Effector CD8-positive, alpha-beta T cell (primary cell): ENCODE data around the gene KPNA4.
"Not testable (repeated sequence)": the region's sequence is repeated elsewhere in the genome, so short reads cannot be mapped to it uniquely, and the experiment has no call there.

Experiments
- DNase-seq: peaks from one replicate; lab custom pipeline; 2025; lab: John Stamatoyannopoulos, UW
- total RNA-seq, 4 experiments: gene quantifications; one replicate each; lab custom pipeline; 2026; lab: John Stamatoyannopoulos, UW

Gene KPNA4, protein sequence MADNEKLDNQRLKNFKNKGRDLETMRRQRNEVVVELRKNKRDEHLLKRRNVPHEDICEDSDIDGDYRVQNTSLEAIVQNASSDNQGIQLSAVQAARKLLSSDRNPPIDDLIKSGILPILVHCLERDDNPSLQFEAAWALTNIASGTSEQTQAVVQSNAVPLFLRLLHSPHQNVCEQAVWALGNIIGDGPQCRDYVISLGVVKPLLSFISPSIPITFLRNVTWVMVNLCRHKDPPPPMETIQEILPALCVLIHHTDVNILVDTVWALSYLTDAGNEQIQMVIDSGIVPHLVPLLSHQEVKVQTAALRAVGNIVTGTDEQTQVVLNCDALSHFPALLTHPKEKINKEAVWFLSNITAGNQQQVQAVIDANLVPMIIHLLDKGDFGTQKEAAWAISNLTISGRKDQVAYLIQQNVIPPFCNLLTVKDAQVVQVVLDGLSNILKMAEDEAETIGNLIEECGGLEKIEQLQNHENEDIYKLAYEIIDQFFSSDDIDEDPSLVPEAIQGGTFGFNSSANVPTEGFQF
- total RNA-seq: 118 to 150 (median 130) reads per million in 4 experiments

DNA sequence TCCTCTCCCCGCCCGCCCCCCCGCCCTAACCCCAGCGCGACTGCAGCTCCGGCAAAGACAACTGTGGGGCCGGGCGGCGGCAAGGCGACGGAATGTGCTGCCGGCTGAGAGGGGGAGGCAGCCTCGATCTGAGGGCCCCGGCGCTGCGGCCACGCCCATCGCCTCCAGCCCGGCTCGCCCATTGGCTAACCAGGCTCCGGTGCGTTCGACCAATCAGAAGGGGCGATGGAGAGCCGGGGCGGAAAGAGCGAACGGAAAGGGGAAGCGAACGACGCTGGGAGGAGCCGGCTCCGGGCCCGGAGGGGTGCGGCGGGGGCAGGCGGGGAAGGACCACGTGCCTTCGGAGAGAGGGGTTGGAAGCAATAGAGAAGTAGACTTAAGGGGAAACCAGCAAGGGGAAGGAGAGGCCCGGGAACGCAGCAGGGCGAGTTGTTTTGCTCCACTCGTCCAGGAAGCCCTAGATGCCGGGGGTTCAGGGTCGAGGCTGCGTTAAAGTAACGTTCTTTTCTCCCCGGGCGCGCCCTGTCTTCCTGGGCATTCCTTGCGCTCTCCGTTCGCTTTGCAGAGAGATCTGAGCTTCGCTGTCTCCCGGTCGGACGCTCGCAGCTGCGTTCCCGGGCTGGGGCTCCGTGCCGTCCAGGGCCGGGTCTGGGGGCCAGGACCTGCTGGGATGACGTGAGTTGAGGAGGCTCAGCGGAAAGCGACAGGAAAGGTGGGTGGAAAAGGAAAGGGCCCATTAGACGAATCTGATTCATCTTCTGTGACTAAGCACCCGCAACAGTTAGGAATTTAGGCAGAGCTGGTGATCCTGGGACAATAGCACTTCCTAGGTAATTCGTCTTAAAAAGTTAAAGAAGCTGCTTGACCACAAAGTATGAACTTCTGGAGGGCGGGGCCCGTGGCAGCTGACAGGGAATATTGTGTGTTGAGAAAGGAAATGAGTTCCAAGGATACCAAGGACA is at the start of gene KPNA4:
TSS of gene KPNA4 (minus strand) at position 130 of the 962 bp plus-strand sequence. CDS start 289 bp downstream, outside the sequence.
- peak; percentile 94 for DNase-seq

DNA sequence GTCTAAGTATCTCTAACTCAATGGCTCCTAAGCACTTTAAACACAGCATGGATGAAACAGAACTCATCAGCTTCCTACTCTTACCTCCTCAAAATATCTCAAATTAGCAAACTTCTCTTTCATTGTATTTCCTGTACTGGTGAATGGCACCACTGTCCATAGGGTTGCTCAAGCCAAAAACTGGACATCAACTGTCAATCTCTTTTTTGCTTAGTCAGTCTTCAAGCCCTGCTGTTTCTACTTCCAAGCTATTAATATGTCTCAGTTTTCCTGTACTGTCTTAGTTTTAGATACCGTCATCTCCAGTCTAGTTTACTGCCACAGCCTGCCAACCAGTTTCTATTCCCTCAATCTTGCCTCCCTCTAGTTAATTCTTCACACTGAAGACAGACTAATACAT is 48.3 kb upstream of the KPNA4 start:
- DNase-seq: no peak

DNA sequence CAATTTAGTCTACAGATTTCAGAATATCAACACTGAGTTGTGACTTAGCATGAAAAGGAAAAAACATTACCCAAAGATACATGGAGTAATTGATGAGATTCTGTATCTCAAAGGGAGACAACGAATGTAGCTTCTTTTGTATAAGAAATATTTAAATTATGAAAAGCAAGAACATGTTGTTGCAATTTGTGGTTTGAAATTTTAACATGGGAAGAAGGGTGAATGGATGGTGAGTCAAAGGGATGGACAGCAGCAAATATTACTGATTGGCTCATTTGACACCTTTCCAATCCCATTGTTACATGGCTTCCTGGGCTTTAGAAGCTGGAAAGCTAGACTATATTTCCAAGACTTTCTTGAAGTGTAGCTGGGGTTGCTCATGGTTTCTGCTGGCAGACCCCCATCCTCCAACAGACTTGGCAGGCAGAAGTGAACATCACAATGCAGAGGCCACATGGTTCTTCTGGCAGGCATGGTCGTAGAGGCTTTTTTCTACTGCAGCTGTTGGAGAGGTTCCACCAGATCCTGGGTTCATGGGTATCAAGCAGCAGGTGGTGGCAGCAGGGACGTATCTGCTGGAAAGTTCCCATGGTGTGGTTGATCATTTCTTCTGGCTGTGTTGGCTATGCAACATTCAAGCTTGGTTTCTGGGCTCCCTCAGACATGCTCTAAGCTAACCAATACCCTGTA is 47.2 kb upstream of the KPNA4 start:
- no peak for DNase-seq

DNA sequence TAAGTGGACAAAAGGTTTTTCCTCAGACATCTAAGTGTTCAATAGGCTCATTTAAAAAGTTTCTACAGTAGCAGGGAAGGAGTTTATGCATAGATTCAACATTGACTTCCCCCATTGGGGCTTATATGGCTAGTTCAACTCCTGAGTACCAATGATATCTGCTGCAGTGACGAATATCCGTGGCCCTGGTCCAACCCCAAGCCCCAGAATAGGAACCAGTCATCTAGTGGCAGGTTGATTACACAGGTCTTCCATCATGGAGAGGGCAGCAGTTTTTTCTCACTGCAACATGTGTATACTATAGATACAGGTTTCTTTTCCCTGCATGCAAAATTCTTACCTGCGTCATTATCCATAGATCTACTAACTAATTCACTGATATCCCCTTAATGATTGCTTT is 45.8 kb upstream of the KPNA4 start:
- DNase-seq: no peak

DNA sequence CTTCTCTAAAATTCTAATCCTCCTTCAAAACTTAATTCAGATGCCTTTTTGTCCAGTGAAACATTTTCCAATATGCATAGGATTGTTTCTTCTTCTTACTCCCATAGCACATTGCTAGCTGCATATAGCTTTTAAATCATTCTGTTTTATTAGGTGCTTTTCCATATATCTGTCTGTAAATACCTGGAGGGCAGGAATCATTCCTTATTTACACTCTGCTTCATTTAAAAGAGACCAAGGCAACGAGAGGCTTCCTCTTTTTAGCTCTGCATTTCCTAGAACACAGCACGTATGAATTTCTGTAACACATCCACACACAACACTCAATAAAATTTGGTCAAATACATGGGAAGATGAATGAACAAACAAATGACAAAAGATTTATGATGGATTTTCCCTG is 43.5 kb upstream of the KPNA4 start:
- no peak for DNase-seq

DNA sequence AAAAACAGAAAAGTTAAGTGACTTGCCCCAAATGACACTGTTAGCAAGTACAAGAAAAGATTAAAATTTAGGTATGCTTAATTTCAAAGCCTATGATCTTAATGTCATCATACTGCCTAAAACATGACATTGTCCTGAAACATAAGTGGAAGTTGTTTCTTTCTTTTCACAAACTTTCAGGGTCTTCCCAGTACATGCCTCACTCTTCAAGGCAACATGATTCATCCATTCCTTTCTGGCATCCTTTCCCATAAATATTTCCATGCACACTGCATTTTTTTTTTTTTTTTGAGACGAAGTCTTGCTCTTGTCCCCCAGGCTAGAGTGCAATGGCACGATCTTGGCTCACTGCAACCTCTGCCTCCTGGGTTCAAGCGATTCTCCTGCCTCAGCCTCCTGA is 42.5 kb upstream of the KPNA4 start:
- DNase-seq: no peak

DNA sequence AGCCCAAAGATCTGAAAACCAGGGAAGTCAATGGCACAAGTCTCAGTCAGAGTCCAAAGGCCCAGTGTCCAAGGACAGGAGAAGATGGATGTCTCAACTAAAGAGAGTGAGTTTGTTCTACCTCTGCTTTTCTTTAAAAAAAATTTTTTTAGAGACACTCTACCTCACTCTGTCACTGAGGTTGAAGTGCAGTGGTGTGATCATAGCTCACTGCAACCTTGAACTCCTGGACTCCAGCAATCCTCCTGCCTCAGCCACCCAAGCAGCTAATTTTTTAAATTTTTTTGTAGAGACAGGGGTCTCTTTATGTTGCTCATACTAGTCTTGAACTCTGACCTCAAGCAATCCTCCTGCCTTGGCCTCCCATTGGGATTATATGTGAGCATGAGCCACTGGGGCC is 39.9 kb upstream of the KPNA4 start:
- no peak for DNase-seq

DNA sequence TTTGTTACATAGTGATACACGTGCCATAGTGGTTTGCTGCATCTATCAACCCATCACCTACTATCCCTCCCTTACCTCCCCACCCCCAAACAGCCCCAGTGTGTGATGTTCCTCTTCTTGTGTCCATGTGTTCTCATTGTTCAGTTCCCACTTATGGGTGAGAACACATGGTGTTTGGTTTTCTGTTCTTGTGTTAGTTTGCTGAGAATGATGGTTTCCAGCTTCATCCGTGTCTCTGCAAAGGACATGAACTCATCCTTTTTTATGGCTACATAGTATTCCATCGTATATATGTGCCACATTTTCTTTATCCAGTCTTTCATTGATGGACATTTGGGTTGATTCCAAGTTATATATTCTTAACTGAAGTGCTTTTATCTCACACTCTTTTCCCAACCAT is 38.5 kb upstream of the KPNA4 start:
- DNase-seq: not testable (repeated sequence)

DNA sequence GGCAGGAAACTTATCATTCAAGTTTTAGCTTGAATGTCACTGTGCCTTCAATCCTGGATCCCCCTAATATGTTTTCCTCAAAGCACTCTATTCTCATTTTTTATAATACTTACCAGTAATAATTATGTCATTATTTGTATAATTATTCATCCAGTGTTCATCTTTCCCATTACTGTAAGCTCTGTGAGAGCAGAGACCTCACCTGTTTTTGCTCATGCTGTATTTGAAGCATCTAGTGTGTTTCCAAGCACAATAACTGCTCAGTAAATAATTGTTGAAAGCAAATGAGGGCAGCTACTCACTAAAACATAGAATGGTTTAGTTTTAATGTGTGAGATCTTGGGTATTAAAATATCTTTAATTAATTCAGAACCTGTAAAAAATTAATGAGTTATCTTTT is 36.9 kb upstream of the KPNA4 start:
- DNase-seq: no peak

DNA sequence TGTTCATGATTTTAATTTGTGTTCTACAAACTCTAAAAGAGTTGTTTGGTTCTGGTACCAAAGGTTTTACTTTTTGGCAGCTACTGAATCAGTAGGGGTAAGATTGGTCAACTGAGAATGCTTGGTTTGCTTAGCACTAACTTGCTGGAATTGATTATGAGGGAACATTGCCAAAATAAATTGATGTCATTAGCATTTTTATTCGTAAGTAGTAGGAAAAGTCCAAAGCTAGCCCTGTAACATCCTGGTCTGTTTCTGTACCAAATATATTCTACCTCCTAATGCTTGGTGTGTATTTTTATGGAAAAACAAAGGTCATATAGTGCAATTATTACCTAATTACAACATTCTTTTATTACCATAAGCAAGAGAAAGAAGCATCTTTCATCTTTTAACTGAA is 35.9 kb upstream of the KPNA4 start:
- DNase-seq: no peak

DNA sequence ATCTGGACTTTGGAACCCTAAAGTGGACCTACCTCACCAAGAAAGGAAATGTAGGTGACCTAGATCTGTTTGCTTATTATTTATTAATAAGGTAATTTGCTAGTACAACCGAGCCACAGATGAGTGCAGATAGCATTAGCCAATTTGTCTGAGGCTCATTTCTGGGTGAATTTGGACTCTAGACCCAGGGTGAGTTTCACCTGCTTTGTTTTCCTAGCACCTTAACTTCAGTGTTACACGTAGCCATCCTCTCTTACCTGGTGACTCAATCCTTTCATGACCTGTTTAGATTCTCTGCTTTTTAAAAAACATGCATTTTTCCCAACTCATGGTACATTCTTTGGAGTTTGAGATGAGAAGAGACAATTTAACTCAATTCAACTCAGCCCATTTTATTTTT is 33.5 kb upstream of the KPNA4 start:
- DNase-seq: no peak

DNA sequence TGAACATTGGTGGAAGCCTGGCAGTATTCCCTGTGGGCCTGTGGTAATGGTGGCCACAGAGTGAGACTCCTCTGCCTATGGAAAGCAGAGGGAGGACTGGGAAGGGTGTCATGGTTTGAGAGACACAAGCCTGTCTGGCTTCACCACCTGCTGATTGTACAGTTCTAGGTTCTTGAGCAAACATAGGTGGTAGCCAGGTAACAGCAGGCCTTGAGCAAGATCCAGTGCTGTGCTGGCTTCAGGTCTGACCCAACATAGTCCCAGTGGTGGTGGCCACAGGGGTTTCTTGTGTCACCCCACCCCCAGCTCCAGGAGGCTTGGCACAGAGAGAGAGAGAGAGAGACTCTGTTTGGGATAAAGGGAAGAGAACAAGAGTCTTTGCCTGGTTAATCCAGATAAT is 22.7 kb upstream of the KPNA4 start:
- DNase-seq: no peak

DNA sequence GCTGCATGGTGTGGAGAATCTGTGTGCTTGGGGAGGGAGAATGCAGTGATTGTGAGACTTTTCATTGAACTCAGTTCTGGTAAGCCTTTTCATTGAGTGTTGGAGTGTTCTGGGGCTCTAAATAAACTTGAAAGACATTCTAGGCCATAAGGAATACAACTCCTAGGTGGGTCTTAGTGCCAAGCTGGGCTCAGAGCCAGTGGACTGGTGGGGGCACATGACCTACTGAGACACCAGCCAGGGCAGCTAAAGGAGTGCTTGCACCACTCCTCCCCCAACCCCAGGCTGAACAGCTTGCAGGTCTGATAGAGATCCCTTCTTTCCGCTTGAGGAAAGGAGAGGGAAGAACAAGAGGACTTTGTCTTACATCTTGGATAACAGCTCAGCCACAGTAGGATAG is 21.7 kb upstream of the KPNA4 start:
- DNase-seq: no peak

DNA sequence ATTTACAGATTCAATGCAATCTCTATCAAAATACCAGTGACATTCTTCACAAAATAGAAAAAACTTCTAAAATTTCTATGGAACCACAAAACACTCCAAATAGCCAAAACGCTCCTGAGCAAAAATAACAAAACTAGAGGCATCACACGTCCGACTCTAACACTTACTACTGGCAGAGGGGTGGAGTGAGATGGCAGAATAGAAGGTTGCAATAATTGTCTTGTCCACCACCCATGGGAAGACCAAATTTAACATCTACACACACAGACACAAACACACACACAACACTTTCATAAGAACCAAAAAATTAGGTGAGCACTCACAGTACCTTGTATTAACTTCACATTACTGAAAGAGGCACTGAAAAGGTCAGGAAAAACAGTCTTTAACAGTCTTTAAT is 21.3 kb upstream of the KPNA4 start:
- DNase-seq: no peak

DNA sequence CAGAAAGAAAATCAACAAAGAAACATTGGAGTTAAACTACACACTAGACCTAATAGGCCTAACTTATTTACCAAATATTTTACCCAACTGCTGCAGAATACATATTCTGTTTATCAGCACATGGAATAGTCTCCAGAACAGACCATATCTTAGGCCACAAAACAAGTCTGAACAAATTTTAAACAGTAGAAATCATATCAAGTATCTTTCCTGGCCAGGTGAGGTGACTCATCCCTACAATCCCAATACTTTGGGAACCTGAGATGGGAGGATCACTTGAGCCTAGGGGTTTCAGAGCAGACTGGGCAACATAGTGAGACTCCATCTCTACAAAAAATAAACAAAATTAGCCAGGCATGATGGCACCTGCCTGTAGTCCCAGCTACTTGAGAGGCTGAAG is 18.1 kb upstream of the KPNA4 start:
- DNase-seq: no peak

DNA sequence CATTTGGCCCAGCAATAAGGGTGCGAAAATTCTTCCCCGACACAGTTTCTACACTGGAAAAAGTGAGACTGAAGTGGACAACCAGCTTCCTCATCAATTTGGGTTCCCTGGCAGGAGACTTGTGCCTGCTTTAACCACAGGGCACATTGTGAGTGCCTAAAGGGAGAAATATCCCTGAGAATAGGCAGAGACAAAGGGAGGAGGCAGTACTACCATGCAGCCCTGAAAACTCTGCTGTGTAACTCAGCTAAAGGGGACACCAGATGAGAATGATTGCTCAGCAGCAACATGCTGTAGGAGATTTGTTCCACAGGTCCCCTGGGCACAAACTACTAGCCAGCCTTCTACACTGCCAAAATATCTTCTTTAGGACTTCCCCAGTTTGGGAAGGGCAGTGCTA is 15.6 kb upstream of the KPNA4 start:
- DNase-seq: no peak

DNA sequence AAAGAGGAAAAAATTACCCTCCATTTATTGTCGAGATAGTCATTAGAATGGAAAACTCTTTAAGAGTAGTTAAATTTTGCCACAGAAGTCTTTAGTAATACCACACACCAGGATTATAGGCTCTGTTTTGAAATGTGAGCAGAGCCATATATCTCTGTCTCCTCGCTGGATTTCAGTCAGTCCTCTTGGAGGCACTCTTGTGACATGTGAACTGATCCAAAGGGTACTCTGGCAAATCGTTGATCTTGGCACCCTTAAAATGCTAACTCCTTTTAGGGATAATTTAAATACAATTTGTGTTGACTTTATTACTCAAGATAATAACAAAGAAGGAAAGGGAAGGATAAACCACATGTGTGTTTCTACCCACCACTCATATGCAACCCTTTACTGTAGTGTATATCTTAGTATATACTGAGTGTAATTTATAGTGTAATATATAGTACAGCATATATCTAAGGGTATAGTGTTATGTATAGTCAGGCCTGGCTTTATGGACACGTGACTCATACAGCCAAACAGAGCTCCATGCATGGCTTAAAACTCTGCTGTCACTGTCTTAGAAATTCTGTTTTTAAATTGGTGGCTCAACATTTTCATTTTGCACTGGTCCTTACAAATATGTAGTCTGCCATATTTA is 12.3 kb upstream of the KPNA4 start:
- no peak for DNase-seq

DNA sequence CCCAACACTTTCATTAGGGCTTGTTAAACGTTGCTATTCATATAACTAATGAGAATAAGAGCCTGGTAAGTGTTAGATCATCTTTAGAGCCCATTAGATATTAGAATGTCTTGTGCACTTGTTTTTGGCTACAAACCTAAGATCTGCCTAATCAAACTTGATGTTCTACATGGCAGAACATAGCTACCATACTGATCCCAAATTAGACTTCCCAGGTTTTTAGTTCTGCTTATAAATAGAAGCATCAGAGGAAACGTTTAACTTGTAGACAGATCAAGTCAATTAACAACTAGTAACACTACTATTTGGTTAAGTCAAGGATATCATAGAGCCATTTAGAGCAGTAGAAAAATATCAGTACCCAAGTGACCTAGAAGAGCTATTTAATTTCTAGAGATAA is 11.7 kb upstream of the KPNA4 start:
- no peak for DNase-seq

DNA sequence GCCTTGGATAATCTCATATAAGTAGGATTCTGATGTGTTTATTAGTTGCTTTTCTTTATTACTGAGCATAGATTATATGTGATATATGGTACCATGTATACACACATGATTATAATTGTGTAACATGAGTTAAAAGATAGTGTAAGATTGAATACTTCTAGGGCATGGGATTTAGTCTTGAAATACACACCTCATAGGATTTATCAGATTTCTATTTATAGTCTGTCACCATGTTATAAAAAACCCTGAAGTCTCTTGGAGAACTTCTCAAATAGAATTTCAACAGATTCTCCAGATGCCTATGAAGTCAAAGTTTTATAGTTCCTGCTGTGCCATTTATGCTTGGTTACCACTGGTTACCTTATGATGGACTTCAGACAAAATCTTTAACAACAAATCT is 11.2 kb upstream of the KPNA4 start:
- no peak for DNase-seq

DNA sequence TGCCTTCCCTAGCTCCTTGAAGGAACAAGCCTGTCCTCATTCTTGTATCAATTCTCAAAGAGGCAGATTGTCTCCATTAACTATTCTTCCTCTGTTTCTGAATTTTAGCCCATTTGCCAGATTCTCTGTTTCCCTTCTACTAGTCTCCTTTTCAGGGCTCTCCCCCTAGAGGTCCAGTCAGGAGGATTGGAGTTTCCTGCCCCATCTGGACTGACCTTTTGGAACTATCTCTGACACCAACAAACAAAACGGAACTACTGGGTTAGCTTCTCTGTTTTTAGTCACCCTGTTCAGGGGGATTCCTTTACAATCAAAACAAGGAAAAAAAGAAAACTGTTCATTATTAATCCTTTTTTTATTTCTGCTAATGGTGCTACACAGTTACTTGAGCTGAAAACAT is 10.2 kb upstream of the KPNA4 start:
- DNase-seq: no peak

DNA sequence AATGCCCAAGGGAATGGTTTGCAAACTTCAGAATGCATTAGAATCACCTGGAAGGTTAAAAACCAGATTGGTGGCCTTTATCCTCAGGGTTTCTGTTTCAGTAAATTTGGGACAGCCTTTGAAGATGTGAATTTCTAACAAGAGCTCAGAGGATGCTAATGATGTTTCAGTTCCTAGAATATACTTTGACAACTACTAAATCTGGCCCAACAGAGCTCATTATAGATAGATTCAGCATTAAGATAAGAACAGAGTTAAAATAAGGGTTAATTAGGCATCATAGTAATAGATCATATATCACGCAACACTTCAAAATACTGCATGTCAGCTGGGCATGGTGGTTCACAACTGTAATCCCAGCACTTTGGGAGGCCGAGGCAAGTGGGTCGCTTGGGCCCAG is 9.3 kb upstream of the KPNA4 start:
- DNase-seq: no peak
